SK-N-SH treated with all-trans-retinoic acid at 6 μM for 48 hours (cell line): Measurements from ENCODE around the gene WDR76.

Experiments
- ATAC-seq: fragments of 200-7000 bp; cut with Tn5 transposase; 3 replicates; pipeline ENCODE4 v1.9.1; 2020; ENCODE audit warnings: mild to moderate bottlenecking, moderate library complexity
- ARNTL ChIP-seq: fragments of 450-650 bp; formaldehyde crosslinking; IDR thresholded peaks from 2 replicates; pipeline ENCODE4 v1.5.0; 2020; ENCODE audit warnings: low read depth, mild to moderate bottlenecking, moderate library complexity, borderline replicate concordance
- BACH2 ChIP-seq: fragments of 250-450 bp; sonication (Bioruptor Pico); IDR thresholded peaks from 2 replicates; pipeline ENCODE4 v1.9.0; 2021; ENCODE audit warnings: mild to moderate bottlenecking, borderline replicate concordance
- CSDC2 ChIP-seq: fragments of 250-450 bp; sonication (Bioruptor Pico); IDR thresholded peaks from 2 replicates; pipeline ENCODE4 v1.5.0; 2020; ENCODE audit warnings: mild to moderate bottlenecking, moderate library complexity
- ESRRG ChIP-seq: fragments of 250-450 bp; sonication (Bioruptor Pico); IDR thresholded peaks from 2 replicates; pipeline ENCODE4 v1.6.1; 2021; ENCODE audit warnings: mild to moderate bottlenecking
- GLIS3 ChIP-seq: fragments of 250-450 bp; sonication (Bioruptor Pico); IDR thresholded peaks from 2 replicates; pipeline ENCODE4 v1.5.0; 2020; ENCODE audit warnings: mild to moderate bottlenecking, moderate library complexity
- OSR1 ChIP-seq: fragments of 250-450 bp; sonication (Bioruptor Pico); IDR thresholded peaks from 2 replicates; pipeline ENCODE4 v1.8.0; 2022; ENCODE audit warnings: moderate library complexity, mild to moderate bottlenecking, inconsistent platforms
- PATZ1 ChIP-seq: fragments of 250-450 bp; sonication (Bioruptor Pico); IDR thresholded peaks from 2 replicates; pipeline ENCODE4 v1.8.0; 2020; ENCODE audit warnings: mild to moderate bottlenecking, moderate library complexity, borderline replicate concordance
- POU6F1 ChIP-seq: fragments of 250-450 bp; sonication (Bioruptor Pico); IDR thresholded peaks from 2 replicates; pipeline ENCODE4 v1.8.0; 2021; ENCODE audit warnings: low read depth, mild to moderate bottlenecking, moderate library complexity, borderline replicate concordance
- PPARA ChIP-seq: fragments of 250-450 bp; sonication (Bioruptor Pico); IDR thresholded peaks from 2 replicates; pipeline ENCODE4 v1.5.0; 2020; ENCODE audit warnings: mild to moderate bottlenecking, borderline replicate concordance
- RARB ChIP-seq: fragments of 250-450 bp; sonication (Bioruptor Pico); IDR thresholded peaks from 2 replicates; pipeline ENCODE4 v1.8.0; 2021; ENCODE audit warnings: mild to moderate bottlenecking, moderate library complexity
- SNAI2 ChIP-seq: fragments of 250-450 bp; sonication (Bioruptor Pico); IDR thresholded peaks from 2 replicates; pipeline ENCODE4 v1.5.0; 2020; ENCODE audit warnings: mild to moderate bottlenecking, moderate library complexity
- TCF4 ChIP-seq: fragments of 250-450 bp; sonication (Bioruptor Pico); IDR thresholded peaks from 2 replicates; pipeline ENCODE4 v1.8.0; 2021; ENCODE audit warnings: mild to moderate bottlenecking, moderate library complexity, borderline replicate concordance
- TOX ChIP-seq: fragments of 250-450 bp; sonication (Bioruptor Pico); IDR thresholded peaks from 2 replicates; pipeline ENCODE4 v1.8.0; 2021; ENCODE audit warnings: mild to moderate bottlenecking, moderate library complexity, borderline replicate concordance
- TSHZ2 ChIP-seq: fragments of 250-450 bp; sonication (Bioruptor Pico); IDR thresholded peaks from 2 replicates; pipeline ENCODE4 v1.5.0; 2020; ENCODE audit warnings: mild to moderate bottlenecking, moderate library complexity
- ZC3H10 ChIP-seq: fragments of 250-450 bp; sonication (Bioruptor Pico); IDR thresholded peaks from 2 replicates; pipeline ENCODE4 v1.5.1; 2021; ENCODE audit warnings: mild to moderate bottlenecking, moderate library complexity
- ZFP3 ChIP-seq: fragments of 250-450 bp; sonication (Bioruptor Pico); IDR thresholded peaks from 2 replicates; pipeline ENCODE4 v1.5.0; 2020; ENCODE audit warnings: mild to moderate bottlenecking, moderate library complexity
- ZFP30 ChIP-seq: fragments of 450-650 bp; formaldehyde crosslinking; IDR thresholded peaks from 2 replicates; pipeline ENCODE4 v1.5.0; 2022; ENCODE audit warnings: mild to moderate bottlenecking, moderate library complexity
- ZNF565 ChIP-seq: fragments of 450-650 bp; formaldehyde crosslinking; conservative IDR thresholded peaks from 2 replicates; pipeline ENCODE4 v1.5.0; 2020; ENCODE audit warnings: low read depth, mild to moderate bottlenecking, moderate library complexity
- ZNF70 ChIP-seq: fragments of 450-650 bp; formaldehyde crosslinking; IDR thresholded peaks from 2 replicates; pipeline ENCODE4 v1.5.0; 2020; ENCODE audit warnings: mild to moderate bottlenecking, moderate library complexity
- ZNF8 ChIP-seq: fragments of 450-650 bp; formaldehyde crosslinking; IDR thresholded peaks from 2 replicates; pipeline ENCODE4 v1.5.0; 2020; ENCODE audit warnings: mild to moderate bottlenecking, moderate library complexity
- TF ChIP-seq, protein P1 (sequence below): fragments of 250-450 bp; sonication (Bioruptor Pico); IDR thresholded peaks from 2 replicates; pipeline ENCODE4 v1.5.1; 2021; ENCODE audit warnings: mild to moderate bottlenecking, moderate library complexity
- TF ChIP-seq, protein P2 (sequence below): fragments of 250-450 bp; sonication (Bioruptor Pico); IDR thresholded peaks from 2 replicates; pipeline ENCODE4 v1.5.1; 2020; ENCODE audit warnings: low read depth, mild to moderate bottlenecking, moderate library complexity

Gene WDR76

DNA sequence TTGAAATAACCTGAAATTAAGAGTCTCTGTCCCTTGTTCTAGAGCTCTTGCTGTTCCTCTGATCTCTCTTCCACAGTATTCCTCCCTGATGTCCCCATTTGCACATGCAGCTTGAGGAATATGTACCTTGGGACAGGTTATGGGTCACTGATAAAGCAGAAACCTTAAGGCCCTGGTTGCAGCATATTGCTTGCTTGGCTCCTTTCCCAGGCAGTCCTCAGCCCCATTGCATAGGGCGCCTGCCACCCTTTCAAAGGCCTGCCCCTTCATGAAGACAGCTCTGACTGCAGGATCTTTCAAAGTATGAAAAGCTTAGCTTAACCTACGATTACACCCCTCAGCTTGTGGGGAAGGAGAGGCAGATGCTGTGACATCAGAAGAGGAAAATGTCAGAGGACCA lies 51.6 kb downstream of the WDR76 start:
- no peak for TF ChIP-seq ARNTL (CRISPR knock-in tag)
- TF ChIP-seq ZNF565 (CRISPR knock-in tag), result no peak
- TF ChIP-seq, protein P1, sequence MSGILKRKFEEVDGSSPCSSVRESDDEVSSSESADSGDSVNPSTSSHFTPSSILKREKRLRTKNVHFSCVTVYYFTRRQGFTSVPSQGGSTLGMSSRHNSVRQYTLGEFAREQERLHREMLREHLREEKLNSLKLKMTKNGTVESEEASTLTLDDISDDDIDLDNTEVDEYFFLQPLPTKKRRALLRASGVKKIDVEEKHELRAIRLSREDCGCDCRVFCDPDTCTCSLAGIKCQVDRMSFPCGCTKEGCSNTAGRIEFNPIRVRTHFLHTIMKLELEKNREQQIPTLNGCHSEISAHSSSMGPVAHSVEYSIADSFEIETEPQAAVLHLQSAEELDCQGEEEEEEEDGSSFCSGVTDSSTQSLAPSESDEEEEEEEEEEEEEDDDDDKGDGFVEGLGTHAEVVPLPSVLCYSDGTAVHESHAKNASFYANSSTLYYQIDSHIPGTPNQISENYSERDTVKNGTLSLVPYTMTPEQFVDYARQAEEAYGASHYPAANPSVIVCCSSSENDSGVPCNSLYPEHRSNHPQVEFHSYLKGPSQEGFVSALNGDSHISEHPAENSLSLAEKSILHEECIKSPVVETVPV (CRISPR knock-in tag), result no peak
- no peak for TF ChIP-seq RARB
- no peak for TF ChIP-seq TSHZ2 (CRISPR knock-in tag)
- TF ChIP-seq TOX (CRISPR knock-in tag), result no peak
- no peak for TF ChIP-seq ZNF8 (CRISPR knock-in tag)
- TF ChIP-seq GLIS3 (CRISPR knock-in tag), result no peak
- TF ChIP-seq BACH2 (CRISPR knock-in tag), result no peak
- TF ChIP-seq ZC3H10 (CRISPR knock-in tag), result no peak
- no peak for TF ChIP-seq ZFP30 (CRISPR knock-in tag)
- no peak for TF ChIP-seq POU6F1 (CRISPR knock-in tag)
- no peak for TF ChIP-seq CSDC2 (CRISPR knock-in tag)
- ATAC-seq, result no peak

GRCh38 chr15:43879386-43880355 lies 52.9 kb downstream of the WDR76 start:
- TF ChIP-seq ZNF70 (CRISPR knock-in tag) (no peak), ZFP30 (CRISPR knock-in tag) (no peak), SNAI2 (CRISPR knock-in tag) (no peak), RARB (no peak), CSDC2 (CRISPR knock-in tag) (no peak), ESRRG (no peak), BACH2 (CRISPR knock-in tag) (no peak), POU6F1 (CRISPR knock-in tag) (no peak), TCF4 (CRISPR knock-in tag) (no peak), ZNF565 (CRISPR knock-in tag) (no peak), OSR1 (CRISPR knock-in tag) (no peak), ZC3H10 (CRISPR knock-in tag) (no peak), PPARA (CRISPR knock-in tag) (no peak), ZNF8 (CRISPR knock-in tag) (no peak), GLIS3 (CRISPR knock-in tag) (no peak), ZFP3 (no peak), TOX (CRISPR knock-in tag) (no peak), ARNTL (CRISPR knock-in tag) (no peak), PATZ1 (CRISPR knock-in tag) (no peak)
- TF ChIP-seq, protein P2, sequence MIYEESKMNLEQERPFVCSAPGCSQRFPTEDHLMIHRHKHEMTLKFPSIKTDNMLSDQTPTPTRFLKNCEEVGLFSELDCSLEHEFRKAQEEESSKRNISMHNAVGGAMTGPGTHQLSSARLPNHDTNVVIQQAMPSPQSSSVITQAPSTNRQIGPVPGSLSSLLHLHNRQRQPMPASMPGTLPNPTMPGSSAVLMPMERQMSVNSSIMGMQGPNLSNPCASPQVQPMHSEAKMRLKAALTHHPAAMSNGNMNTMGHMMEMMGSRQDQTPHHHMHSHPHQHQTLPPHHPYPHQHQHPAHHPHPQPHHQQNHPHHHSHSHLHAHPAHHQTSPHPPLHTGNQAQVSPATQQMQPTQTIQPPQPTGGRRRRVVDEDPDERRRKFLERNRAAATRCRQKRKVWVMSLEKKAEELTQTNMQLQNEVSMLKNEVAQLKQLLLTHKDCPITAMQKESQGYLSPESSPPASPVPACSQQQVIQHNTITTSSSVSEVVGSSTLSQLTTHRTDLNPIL, result no peak
- no peak for ATAC-seq
